Measurements from ENCODE around the gene SLC39A6. TPM values are rescaled to one million over a fixed set of nuclear protein-coding genes. Genes with fewer than 3 reads are reported as not detected.
"Not testable (repeated sequence)": the region's sequence is repeated elsewhere in the genome, so short reads cannot be mapped to it uniquely, and the experiment has no call there.

SLC39A6 gene
- total RNA-seq, 2 donors from 2014 or later: 25.7 to 34.1 TPM

DNA sequence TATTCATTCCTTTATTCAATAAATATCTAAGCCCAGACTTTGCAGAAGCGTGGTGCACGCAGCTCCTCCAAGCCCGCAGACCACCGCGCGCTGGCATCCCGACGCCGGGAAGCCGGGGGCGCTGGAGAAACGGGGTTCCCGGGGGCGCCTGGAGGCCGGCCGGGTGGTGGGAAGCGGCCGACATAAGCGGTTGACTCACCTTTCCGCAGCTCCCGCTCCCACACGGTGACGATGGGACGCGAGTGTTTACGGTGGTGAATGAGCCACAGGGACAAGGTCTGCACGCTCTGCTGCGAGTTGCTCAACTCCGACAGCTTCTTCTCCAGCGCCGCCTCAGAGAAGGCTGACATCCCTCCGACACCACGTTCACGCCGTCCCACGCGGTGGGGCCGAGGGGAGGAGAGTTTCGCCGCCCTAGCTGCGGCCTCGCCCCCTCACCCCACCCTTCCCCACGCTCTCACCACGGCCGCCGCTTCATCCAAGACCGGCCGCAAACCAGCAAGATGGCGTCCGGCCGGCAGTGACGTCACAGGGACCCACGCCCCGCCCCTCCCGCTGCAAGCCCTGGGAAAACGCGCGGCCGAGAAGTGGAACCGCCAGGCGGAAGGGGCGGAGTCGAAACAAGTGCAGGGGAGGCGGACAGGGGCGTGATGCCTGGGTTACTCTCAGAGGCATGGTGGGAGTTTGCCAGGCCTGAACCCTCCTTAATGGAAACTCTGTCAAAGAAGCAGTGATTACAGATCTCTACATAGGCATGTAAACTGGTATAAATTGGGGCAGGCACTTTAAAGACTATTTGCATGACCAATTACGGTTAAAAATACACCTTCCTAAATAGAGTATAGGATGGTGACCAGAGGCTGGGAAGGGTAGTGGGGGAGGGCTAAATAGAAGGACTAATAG is 61.8 kb downstream of the SLC39A6 start, which contains the start of gene RPRD1A:
TSS of gene RPRD1A (minus strand) at position 505 of the 903 bp plus-strand sequence. CDS start at position 350, 155 bp downstream.
- H3K4me3 ChIP-seq (ENCODE audit: low read length): peak within 1 kb of the TSS; percentile 94
- WGBS, 2 experiments (ENCODE audit: insufficient coverage in 1 of 2, insufficient read length in 1 of 2): 0% methylated on average over 15 to 65 of the region's 66 CpGs
- Mint-ChIP-seq H3K36me3 (ENCODE audit: low read depth) (peaks cover 15% of the 10 kb centered on the region), H3K4me3 (peak within 1 kb of the TSS; percentile 94), H3K27ac (peak within 1 kb of the TSS; percentile 97), H3K9me3 (peaks cover 5% of the 10 kb centered on the region), H3K27me3 (ENCODE audit: insufficient read depth) (peaks cover 6% of the 10 kb centered on the region), H3K4me1 (peaks cover 17% of the 10 kb centered on the region)
- H3K27ac ChIP-seq (ENCODE audit: low read depth, low read length): peak within 1 kb of the TSS; percentile 85
- H3K4me1 ChIP-seq (ENCODE audit: control insufficient read depth, insufficient read depth, low read length): no peaks in the 10 kb centered on the region
- H3K27me3 ChIP-seq (ENCODE audit: control insufficient read depth, insufficient read depth, low read length, poor library complexity, severe bottlenecking): no peaks in the 10 kb centered on the region
- TF ChIP-seq CTCF (conservative IDR thresholded peaks at IDR 0.05): no peak
- H3K36me3 ChIP-seq (ENCODE audit: control insufficient read depth, insufficient read depth, low read length): peaks cover 9% of the 10 kb centered on the region
- peak; percentile 99 for DNase-seq
- H3K9ac ChIP-seq (ENCODE audit: extremely low read depth, low read length, poor library complexity, severe bottlenecking): peak within 1 kb of the TSS; percentile 95
- H3K9me3 ChIP-seq (ENCODE audit: control insufficient read depth, low read length): no peaks in the 10 kb centered on the region

DNA sequence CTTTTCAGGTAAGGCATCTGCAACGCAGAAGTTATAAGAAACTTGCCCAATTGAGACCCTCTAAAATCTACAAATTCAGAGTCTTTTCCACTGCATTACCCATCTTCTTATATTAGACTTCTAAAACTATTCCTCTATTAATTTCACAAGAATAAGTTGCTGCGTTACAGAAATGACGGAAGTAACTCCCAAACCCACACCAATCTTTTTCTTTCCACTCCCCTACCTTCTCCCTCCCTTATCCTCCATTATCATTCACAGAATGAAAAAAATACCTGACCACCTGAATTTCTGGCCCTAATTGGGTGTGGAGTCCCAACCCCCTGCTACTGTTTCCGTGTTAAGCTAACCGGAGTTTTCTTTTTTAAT is 62.5 kb downstream of the SLC39A6 start:
- no peak for DNase-seq
- H3K27ac ChIP-seq (ENCODE audit: low read depth, low read length): peak overlapping the region; percentile 85
- no peaks in the 10 kb centered on the region for H3K4me1 ChIP-seq (ENCODE audit: control insufficient read depth, insufficient read depth, low read length)
- H3K36me3 ChIP-seq (ENCODE audit: control insufficient read depth, insufficient read depth, low read length): peaks cover 9% of the 10 kb centered on the region
- no peaks in the 10 kb centered on the region for H3K27me3 ChIP-seq (ENCODE audit: control insufficient read depth, insufficient read depth, low read length, poor library complexity, severe bottlenecking)
- H3K27me3 Mint-ChIP-seq (ENCODE audit: insufficient read depth): peaks cover 6% of the 10 kb centered on the region
- H3K4me3 ChIP-seq (ENCODE audit: low read length): peak overlapping the region; percentile 94
- peaks cover 17% of the 10 kb centered on the region for H3K4me1 Mint-ChIP-seq
- H3K27ac Mint-ChIP-seq: peak overlapping the region; percentile 97
- H3K4me3 Mint-ChIP-seq: peak overlapping the region; percentile 94
- no peak for TF ChIP-seq CTCF (conservative IDR thresholded peaks at IDR 0.05)
- peaks cover 17% of the 10 kb centered on the region for H3K36me3 Mint-ChIP-seq (ENCODE audit: low read depth)
- H3K9me3 ChIP-seq (ENCODE audit: control insufficient read depth, low read length): no peaks in the 10 kb centered on the region
- peak overlapping the region; percentile 95 for H3K9ac ChIP-seq (ENCODE audit: extremely low read depth, low read length, poor library complexity, severe bottlenecking)
- WGBS, 2 experiments (ENCODE audit: insufficient coverage in 1 of 2, insufficient read length in 1 of 2): 0 to 4% methylated on average over 4 to 5 of the region's 5 CpGs
- peaks cover 5% of the 10 kb centered on the region for H3K9me3 Mint-ChIP-seq

DNA sequence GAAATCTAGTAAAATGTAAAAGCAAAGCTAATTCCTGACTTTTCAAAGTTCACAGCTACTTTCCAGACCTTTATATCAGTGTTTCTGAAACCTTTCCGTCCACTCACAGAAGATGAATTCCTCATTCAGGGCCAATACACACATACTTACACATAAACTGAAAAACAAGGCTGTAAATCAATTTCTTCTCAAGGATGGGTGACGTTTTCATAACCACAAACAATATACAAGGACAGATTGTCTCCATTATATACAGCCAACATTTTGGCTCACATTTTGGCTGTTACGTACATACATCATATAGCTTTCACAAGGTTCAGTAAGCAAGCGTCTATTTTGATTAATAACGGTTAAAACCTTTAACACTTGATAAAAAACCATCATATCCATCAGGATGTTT is 63.1 kb downstream of the SLC39A6 start:
- no peaks in the 10 kb centered on the region for H3K9me3 ChIP-seq (ENCODE audit: control insufficient read depth, low read length)
- no peak for DNase-seq

DNA sequence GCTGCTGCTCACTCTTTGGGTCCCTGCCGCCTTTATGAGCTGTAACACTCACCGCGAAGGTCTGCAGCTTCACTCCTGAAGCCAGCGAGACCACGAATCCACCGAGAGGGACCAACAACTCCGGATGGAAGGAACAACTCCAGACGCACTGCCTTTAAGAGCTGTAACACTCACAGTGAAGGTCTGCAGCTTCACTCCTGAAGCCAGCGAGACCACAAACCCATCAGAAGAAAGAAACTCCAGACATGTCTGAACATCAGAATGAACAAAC is 64.4 kb downstream of the SLC39A6 start:
- H3K4me3 ChIP-seq (ENCODE audit: low read length): peak overlapping the region; percentile 94
- not testable (repeated sequence) for H3K9ac ChIP-seq (ENCODE audit: extremely low read depth, low read length, poor library complexity, severe bottlenecking); H3K4me1 ChIP-seq (ENCODE audit: control insufficient read depth, insufficient read depth, low read length); H3K9me3 ChIP-seq (ENCODE audit: control insufficient read depth, low read length); H3K27me3 Mint-ChIP-seq (ENCODE audit: insufficient read depth); H3K27ac ChIP-seq (ENCODE audit: low read depth, low read length); H3K27me3 ChIP-seq (ENCODE audit: control insufficient read depth, insufficient read depth, low read length, poor library complexity, severe bottlenecking); DNase-seq; H3K9me3 Mint-ChIP-seq
- peaks cover 13% of the 10 kb centered on the region for H3K36me3 ChIP-seq (ENCODE audit: control insufficient read depth, insufficient read depth, low read length)
- Mint-ChIP-seq H3K36me3 (ENCODE audit: low read depth) (peaks cover 17% of the 10 kb centered on the region), H3K27ac (peak overlapping the region; percentile 84), H3K4me1 (peaks cover 17% of the 10 kb centered on the region), H3K4me3 (peak overlapping the region; percentile 17)
- 96 to 99% methylated on average over 7 to 9 of the region's 9 CpGs for WGBS, 2 experiments (ENCODE audit: insufficient coverage in 1 of 2, insufficient read length in 1 of 2)

More for the DNA sequence above, 63.1 kb downstream of the SLC39A6 start:
- Histone ChIP-seq H3K27me3 (ENCODE audit: control insufficient read depth, insufficient read depth, low read length, poor library complexity, severe bottlenecking) (no peaks in the 10 kb centered on the region), H3K36me3 (ENCODE audit: control insufficient read depth, insufficient read depth, low read length) (peaks cover 13% of the 10 kb centered on the region), H3K9ac (ENCODE audit: extremely low read depth, low read length, poor library complexity, severe bottlenecking) (peak overlapping the region; percentile 95), H3K4me1 (ENCODE audit: control insufficient read depth, insufficient read depth, low read length) (no peaks in the 10 kb centered on the region), H3K4me3 (ENCODE audit: low read length) (peak overlapping the region; percentile 94), H3K27ac (ENCODE audit: low read depth, low read length) (no peak overlapping the region)
- 54 to 65% methylated on average over 5 of the region's 5 CpGs for WGBS, 2 experiments (ENCODE audit: insufficient coverage in 1 of 2, insufficient read length in 1 of 2)
- H3K27ac Mint-ChIP-seq: peak overlapping the region; percentile 97
- peak overlapping the region; percentile 94 for H3K4me3 Mint-ChIP-seq
- peaks cover 5% of the 10 kb centered on the region for H3K9me3 Mint-ChIP-seq
- no peak for TF ChIP-seq CTCF (conservative IDR thresholded peaks at IDR 0.05)
- H3K27me3 Mint-ChIP-seq (ENCODE audit: insufficient read depth): peaks cover 6% of the 10 kb centered on the region
- H3K36me3 Mint-ChIP-seq (ENCODE audit: low read depth): peaks cover 17% of the 10 kb centered on the region
- peaks cover 17% of the 10 kb centered on the region for H3K4me1 Mint-ChIP-seq
